Ectodermal cell (in vitro differentiated cells): ENCODE measurements around the gene RAB42.
"Not testable (repeated sequence)": the region's sequence is repeated elsewhere in the genome, so short reads cannot be mapped to it uniquely, and the experiment has no call there.

Experiments
- H3K27ac ChIP-seq: 2 replicates; pipeline ENCODE4 v1.7.0; 2013; ENCODE audit warnings: mild to moderate bottlenecking, low read depth, low read length; ENCODE audit not compliant: insufficient read depth, poor library complexity, severe bottlenecking
- H3K27me3 ChIP-seq: 2 replicates; pipeline ENCODE4 v1.7.0; 2013; ENCODE audit warnings: mild to moderate bottlenecking, low read length; ENCODE audit not compliant: insufficient read depth, control insufficient read depth, poor library complexity, severe bottlenecking
- H3K36me3 ChIP-seq: one replicate; pipeline ENCODE4 v1.7.0; 2013; ENCODE audit warnings: low read length; ENCODE audit not compliant: control insufficient read depth, insufficient read depth
- H3K4me1 ChIP-seq: one replicate; pipeline ENCODE4 v1.7.0; 2013; ENCODE audit warnings: low read length; ENCODE audit not compliant: control insufficient read depth, insufficient read depth
- H3K4me3 ChIP-seq: 2 replicates; pipeline ENCODE4 v1.7.0; 2013; ENCODE audit warnings: low read depth, low read length, control low read depth; ENCODE audit not compliant: insufficient read depth
- H3K9me3 ChIP-seq: 2 replicates; pipeline ENCODE4 v1.7.0; 2013; ENCODE audit warnings: mild to moderate bottlenecking, low read length, moderate library complexity; ENCODE audit not compliant: control insufficient read depth
- WGBS, 2 experiments: methylation state at CpG; one replicate each; pipeline ENCODE4 v1.1.7; 2013; ENCODE audit warnings: missing lambda C conversion rate in 2 of 2; 5-methylcytosine and 5-hydroxymethylcytosine counted together

RAB42 gene

DNA sequence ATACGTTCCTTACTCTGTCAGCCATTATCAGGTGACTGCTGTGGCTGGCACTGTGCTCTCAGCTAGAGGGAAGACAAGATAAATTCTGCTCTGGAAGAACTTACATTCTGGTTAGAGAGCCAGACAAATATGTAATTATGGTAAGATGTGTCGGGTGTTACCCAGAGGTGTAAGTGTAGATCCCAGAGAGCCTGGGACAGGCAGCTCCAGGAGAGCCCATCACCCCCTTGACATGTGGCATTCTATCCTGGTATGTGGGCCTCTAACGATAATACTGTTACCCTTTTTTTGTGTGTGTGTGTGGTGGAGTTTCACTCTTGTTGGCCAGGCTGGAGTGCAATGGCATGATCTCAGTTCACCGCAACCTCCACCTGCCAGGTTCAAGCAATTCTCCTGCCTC is 20.2 kb upstream of the RAB42 start:
- WGBS, 2 experiments, result 96 to 97% methylated on average over 4 of the region's 4 CpGs
- no peaks in the 10 kb centered on the region for H3K27me3 ChIP-seq
- peaks cover 53% of the 10 kb centered on the region for H3K36me3 ChIP-seq
- no peak overlapping the region for H3K27ac ChIP-seq
- H3K4me3 ChIP-seq, result no peak overlapping the region
- no peaks in the 10 kb centered on the region for H3K9me3 ChIP-seq
- H3K4me1 ChIP-seq, result no peaks in the 10 kb centered on the region

DNA sequence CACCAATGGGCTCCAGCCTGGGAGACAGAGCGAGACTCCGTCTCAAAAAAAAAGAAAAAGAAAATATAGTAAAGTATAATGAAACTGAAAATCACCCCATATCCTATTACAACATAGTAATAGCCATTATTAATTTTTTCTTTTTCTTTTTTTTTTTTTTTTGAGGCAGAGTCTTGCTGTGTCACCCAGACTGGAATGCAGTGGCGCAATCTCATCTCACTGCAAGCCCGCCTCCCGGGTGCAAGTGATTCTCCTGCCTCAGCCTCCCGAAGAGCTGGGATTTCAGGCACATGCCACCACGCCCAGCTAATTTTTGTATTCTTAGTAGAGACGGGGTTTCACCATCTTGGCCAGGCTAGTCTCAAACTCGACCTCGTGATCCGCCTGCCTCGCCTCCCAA is 19.2 kb upstream of the RAB42 start:
- not testable (repeated sequence) for H3K4me3 ChIP-seq, H3K27ac ChIP-seq, H3K9me3 ChIP-seq, H3K4me1 ChIP-seq, H3K27me3 ChIP-seq
- WGBS, 2 experiments, result 90% methylated on average over 10 of the region's 12 CpGs
- peaks cover 54% of the 10 kb centered on the region for H3K36me3 ChIP-seq

DNA sequence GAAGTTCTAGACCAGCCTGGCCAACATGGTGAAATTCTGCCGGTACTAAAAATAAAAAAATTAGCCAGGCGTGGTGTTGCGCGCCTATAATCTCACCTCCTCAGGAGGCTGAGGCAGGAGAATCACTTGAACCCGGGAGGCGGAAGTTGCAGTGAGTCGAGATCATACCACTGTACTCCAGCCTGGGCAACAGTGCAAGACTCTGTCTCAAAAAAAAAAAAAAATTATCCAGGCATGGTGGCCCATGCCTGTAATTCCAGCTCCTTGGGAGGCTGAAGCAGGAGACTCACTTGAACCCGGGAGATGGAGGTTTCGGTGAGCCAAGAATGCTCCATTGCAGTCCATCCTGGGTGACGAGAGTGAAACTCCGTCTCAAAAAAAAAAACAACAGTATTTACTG is 18.5 kb upstream of the RAB42 start:
- no peak overlapping the region for H3K27ac ChIP-seq
- H3K27me3 ChIP-seq, result no peaks in the 10 kb centered on the region
- no peak overlapping the region for H3K4me3 ChIP-seq
- H3K36me3 ChIP-seq, result peaks cover 52% of the 10 kb centered on the region
- 96% methylated on average over 11 of the region's 11 CpGs for WGBS, 2 experiments
- H3K9me3 ChIP-seq, result no peaks in the 10 kb centered on the region
- H3K4me1 ChIP-seq, result no peaks in the 10 kb centered on the region

DNA sequence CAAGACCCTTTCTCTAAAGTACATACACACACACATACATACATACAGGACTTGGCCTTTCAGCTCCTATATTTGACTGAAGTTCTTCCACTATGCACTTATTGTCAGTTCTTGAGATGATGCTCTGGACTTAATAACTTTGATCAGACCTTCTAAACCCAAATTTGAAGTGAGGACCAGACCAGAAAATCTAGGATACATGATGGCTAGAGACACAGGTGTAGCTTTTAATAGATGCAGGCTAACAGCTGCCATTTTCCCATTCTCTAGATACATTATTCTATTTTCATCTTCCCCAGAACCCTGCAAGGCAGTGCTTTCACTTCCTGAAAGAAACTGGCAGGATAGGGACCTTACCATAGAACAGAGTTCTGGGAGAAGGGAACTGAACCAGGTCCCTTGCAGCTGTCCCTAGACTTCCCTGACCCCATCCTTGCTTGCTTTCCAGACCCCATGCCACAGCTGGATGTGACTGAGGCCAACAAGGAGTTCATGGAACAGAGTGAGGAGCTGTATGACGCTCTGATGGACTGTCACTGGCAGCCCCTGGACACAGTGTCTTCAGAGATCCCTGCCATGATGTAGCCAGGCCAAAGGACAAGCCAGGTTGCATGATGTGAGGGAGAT is 14.9 kb upstream of the RAB42 start:
- H3K4me3 ChIP-seq, result no peak overlapping the region
- H3K27ac ChIP-seq, result no peak overlapping the region
- H3K4me1 ChIP-seq, result peaks cover 6% of the 10 kb centered on the region
- H3K27me3 ChIP-seq, result peaks cover 4% of the 10 kb centered on the region
- peaks cover 50% of the 10 kb centered on the region for H3K36me3 ChIP-seq
- no peaks in the 10 kb centered on the region for H3K9me3 ChIP-seq
- WGBS, 2 experiments, result 83 to 98% methylated on average over 1 of the region's 1 CpG

DNA sequence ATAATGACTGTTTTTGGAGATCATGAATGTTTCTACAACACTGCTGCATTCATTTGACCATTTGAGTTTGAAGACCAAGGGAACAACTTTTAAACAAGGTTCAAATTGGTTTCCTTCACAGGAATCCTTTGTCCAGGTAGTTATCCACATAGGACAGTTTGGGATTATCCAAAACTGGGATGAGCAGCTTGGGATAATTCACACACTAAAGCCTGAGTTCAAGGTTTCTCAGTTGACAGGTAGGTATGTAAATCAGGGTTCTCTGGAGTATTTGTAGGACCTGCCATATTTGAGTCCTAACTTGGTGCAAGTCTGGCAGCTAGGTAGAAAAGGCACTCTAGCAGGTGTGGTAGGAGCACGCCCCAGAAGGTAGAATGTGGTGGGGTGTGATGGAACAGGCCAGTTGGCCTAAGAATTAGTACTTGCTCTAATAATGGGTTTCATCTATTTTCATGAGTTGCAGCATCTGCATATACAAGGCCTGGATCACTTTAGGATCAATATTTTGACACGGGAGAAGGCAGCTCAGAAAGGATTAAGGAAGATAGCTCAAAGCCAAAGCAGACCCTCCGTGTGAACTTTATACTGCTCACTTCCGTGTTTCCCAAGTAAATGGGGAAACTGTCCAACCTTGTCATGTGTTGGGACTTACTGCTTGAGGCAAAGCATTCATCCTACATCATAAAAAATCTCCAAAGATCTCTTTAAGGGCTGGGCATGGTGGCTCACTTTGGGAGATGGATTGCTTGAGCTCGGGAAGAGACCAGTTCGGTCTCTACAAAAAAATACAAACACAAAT is 14.1 kb upstream of the RAB42 start:
- Histone ChIP-seq H3K4me3 (no peak overlapping the region), H3K9me3 (no peaks in the 10 kb centered on the region), H3K27ac (no peak overlapping the region), H3K36me3 (peaks cover 49% of the 10 kb centered on the region), H3K27me3 (peaks cover 11% of the 10 kb centered on the region), H3K4me1 (peaks cover 6% of the 10 kb centered on the region)
- WGBS, 2 experiments, result 95 to 96% methylated on average over 6 of the region's 6 CpGs

DNA sequence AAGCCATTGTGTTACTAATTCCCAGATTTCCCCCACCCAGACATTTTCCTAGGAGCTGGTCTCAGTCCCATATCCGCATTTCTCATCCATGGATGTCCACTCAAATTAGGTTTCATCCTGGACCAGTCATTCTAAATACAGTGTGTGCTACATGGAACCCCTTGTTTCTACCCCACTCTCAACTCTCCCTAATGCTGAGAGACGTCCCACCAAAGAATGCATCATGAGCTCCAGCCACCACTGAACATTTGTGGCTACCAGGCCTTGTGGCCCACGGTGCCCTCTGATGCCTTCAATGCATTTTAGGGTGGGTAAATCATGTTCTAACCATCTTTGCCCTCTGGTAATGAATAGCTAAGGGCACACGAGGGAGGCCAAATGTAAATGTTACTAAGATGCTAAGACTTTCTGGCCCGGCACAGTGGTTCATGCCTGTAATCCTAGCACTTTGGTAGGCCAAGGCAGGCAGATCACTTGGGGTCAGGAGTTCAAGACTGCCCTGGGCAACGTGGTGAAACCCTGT is 13.3 kb upstream of the RAB42 start:
- 92 to 95% methylated on average over 6 of the region's 6 CpGs for WGBS, 2 experiments
- Histone ChIP-seq H3K4me3 (no peak overlapping the region), H3K9me3 (no peaks in the 10 kb centered on the region), H3K4me1 (peaks cover 6% of the 10 kb centered on the region), H3K27ac (peak overlapping the region; percentile 9), H3K27me3 (peaks cover 14% of the 10 kb centered on the region), H3K36me3 (peaks cover 41% of the 10 kb centered on the region)

DNA sequence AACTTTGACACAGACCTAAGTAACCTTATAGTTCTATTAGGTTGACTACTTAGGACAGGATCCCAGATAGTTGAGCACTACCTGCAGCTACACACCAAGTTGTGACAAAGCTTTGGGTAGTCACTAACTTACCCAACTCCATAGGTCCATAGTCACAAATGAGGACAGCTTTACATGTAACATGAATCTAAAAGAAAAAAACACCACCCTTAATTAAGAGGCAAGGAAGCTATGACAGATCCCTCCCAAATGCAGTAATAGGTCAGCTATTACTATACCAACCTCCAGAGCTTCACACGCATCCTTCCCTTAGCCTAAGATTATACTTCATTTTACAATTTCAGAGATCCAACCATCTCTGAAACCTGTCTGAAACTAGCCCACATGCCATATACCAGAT is 12.7 kb upstream of the RAB42 start:
- Histone ChIP-seq H3K27ac (peak overlapping the region; percentile 9), H3K4me1 (peaks cover 6% of the 10 kb centered on the region), H3K4me3 (no peak overlapping the region), H3K36me3 (peaks cover 37% of the 10 kb centered on the region), H3K9me3 (no peaks in the 10 kb centered on the region), H3K27me3 (peaks cover 14% of the 10 kb centered on the region)
- WGBS, 2 experiments, result 94 to 95% methylated on average over 1 of the region's 1 CpG

DNA sequence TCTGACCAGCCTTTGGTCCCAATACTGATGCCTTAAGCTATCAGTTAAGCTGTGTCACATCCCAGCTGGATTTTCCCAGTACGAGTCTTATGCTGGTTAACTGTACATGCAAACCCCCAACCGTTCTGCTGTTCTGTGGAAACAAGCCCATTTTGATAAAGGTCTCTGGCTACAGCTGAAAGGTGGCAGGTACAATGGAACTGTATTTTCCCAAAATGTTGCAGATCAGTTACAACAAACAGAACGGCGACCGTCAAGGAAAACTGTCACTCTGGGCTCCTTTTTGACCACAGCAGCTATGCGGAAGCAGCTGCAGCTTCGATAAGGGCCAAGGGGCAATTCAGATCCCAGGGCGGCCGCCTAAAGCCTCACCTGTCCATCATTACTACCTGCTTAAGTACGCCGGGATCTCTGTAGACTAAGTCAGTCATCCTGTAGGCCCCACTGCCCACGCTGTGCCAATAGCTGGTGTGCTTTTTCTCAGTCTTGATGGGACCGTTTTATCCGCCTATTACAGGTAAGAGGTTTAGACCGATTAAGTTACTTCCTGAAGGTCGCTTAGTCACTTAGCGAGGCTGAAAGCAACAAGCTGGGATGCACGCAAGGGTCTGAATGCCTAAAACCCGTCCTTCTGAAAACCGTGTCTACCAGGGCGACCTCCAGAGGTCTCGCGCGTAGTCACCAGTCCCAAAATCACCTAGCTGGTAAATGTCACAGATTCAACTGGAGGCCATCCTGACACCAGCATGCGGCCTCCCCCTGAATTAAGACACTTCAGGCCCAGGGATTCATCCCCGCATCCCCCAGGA is 11.1 kb upstream of the RAB42 start:
- WGBS, 2 experiments, result 4% methylated on average over 26 of the region's 26 CpGs
- no peak overlapping the region for H3K27ac ChIP-seq
- peak overlapping the region; percentile 72 for H3K4me3 ChIP-seq
- peaks cover 29% of the 10 kb centered on the region for H3K36me3 ChIP-seq
- no peaks in the 10 kb centered on the region for H3K9me3 ChIP-seq
- H3K27me3 ChIP-seq, result peaks cover 14% of the 10 kb centered on the region
- H3K4me1 ChIP-seq, result peaks cover 6% of the 10 kb centered on the region

DNA sequence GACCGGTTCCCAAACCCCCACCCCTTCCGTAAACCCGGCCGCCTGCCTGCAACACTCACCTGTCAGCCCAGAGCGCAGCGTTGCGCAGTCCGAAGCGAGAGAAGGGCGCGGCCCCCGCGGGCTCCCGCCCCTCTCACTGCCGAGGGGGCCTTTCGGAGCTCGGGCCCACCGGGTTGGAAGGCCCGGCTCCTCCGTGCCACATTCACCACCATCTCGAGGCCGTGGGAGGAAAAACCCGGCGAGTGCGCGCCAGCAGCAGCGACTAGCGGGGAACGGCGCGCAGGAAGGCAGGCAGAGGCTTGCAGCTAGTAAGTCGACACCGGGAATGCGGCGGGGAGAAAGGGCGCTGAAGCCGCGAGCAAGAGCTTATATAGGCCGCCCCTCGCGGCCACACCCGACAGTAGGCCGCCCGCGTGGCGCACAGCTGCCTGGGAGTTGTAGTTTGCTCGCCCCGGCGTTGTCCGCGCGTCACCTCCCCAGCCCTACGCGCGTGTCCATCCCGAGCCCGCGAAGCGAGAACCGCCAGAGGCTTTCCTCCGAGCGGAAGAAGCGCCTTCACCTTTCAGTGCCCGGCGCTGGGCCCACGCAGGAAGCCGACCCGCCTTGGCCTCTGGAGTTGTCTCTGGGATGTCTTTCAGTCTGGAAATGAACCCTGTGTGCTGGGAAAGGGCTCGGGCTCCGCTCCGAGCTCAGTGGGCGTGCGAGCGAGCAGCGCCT is 10.4 kb upstream of the RAB42 start:
- H3K27me3 ChIP-seq, result peaks cover 14% of the 10 kb centered on the region
- H3K4me3 ChIP-seq, result peak overlapping the region; percentile 72
- peaks cover 29% of the 10 kb centered on the region for H3K36me3 ChIP-seq
- WGBS, 2 experiments, result 1% methylated on average over 75 of the region's 75 CpGs
- peaks cover 6% of the 10 kb centered on the region for H3K4me1 ChIP-seq
- H3K27ac ChIP-seq, result peak overlapping the region; percentile 44
- H3K9me3 ChIP-seq, result no peaks in the 10 kb centered on the region
